KOPT-K1 (cell line): ENCODE data around the gene SECISBP2L.
A peak's percentile ranks its signal among the peaks of the same experiment; 100 is the strongest.

ENCODE experiments used
- H3K27ac ChIP-seq: fragments of 200-600 bp; sonication (generic); 2 replicates; pipeline ENCODE4 v1.5.1; 2016; ENCODE audit warnings: antibody characterized with exemption, mild to moderate bottlenecking, low read depth, low read length; ENCODE audit not compliant: poor library complexity, severe bottlenecking
- H3K36me3 ChIP-seq: fragments of 200-600 bp; sonication (generic); 2 replicates; pipeline ENCODE4 v1.5.1; 2017; ENCODE audit warnings: antibody characterized with exemption, mild to moderate bottlenecking, low read length, moderate library complexity; ENCODE audit not compliant: insufficient read depth
- H3K9me3 ChIP-seq: fragments of 200-600 bp; sonication (generic); 2 replicates; pipeline ENCODE4 v1.5.1; 2017; ENCODE audit warnings: antibody characterized with exemption, low read length, mild to moderate bottlenecking; ENCODE audit not compliant: insufficient read depth, poor library complexity, severe bottlenecking

Gene SECISBP2L

DNA sequence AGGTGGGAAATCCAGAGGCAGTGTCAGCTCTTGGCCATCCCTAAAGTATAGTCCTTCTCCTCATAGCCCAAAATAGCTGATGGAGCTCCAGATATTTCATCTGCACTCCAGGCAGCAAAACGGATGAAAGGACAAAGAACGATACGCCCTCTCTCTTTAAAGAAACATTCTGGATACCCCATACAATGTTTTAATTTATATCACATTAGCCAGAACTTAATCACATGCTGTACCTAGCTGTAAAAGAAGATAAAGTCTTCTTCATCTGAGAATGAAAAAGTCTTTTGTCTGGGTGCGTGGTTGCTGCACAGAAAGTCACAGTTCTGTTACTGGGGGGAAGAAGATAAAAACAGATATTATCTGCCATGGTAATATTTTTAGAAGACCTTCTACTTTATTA is 78.2 kb downstream of the SECISBP2L start:
- Histone ChIP-seq H3K27ac (no peak overlapping the region), H3K36me3 (no peaks in the 10 kb centered on the region), H3K9me3 (no peaks in the 10 kb centered on the region)

DNA sequence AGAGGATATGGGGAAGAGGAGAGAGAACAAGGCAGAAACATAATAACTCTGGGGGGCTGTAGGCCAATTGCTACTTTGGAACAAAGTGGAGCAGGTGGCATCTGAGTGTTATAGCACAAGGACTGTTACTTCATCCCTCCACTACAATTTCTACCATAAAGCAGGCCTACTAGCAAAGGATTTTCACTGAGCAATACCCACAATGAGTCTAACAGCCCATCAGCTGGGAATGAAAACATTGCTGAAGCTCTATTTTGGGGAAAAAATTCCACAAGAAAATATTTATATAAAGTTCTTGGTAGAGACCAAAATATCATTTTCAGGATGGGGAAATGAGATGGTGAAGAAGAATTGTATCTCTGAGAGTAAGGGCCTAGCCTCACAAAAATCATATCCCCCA is 78.9 kb downstream of the SECISBP2L start:
- Histone ChIP-seq H3K9me3 (no peaks in the 10 kb centered on the region), H3K27ac (peak overlapping the region; percentile 71), H3K36me3 (no peaks in the 10 kb centered on the region)

- Histone ChIP-seq H3K36me3 (no peaks in the 10 kb centered on the region), H3K9me3 (no peaks in the 10 kb centered on the region), H3K27ac (peak overlapping the region; percentile 71)
These were observed 79.5 kb downstream of the SECISBP2L start for GRCh38 chr15:48966595-48967301.

DNA sequence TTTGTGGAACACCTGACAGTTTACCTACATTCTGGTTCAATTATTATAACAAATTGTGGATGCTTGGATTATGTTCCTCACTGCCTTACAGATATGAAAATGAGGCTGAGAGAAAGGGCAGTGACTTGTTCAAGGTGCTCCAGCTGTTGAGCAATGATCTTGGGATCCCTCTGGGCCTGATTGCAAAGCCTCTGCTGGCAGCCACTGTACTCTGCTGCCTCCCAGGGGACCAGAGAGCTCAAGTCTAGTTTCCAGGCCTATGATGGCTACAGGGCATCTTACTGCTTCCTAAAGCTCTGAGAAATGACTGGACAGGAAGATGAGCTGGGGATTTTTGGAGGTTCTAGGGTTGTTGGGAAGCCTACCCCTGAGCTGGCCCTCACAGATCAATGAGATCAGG is 80.3 kb downstream of the SECISBP2L start:
- Histone ChIP-seq H3K27ac (peak overlapping the region; percentile 71), H3K36me3 (no peaks in the 10 kb centered on the region), H3K9me3 (no peaks in the 10 kb centered on the region)

DNA sequence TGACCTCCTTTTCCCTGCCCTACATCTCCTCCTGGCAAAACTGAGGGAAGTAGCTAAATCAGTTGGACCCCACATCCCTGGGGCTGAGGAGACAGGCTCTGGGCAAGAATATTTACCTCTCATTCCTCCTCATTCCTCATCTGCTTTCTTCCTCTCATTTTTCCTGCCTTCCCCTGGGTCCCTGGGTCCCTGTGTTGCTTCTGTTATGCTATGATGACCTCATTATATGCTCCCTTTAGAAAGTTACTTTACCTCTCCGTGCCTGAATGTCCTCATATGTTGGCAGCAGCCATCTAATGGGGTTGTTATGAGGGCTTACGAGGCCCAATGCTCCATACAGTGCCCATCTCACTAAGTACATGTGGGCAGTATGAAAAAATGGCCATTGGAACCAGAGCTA is 81.3 kb downstream of the SECISBP2L start:
- Histone ChIP-seq H3K27ac (no peak overlapping the region), H3K9me3 (no peaks in the 10 kb centered on the region)

GRCh38 chr15:48963524-48964113 is 82.6 kb downstream of the SECISBP2L start, which contains the start of gene SHC4:
SHC4 (minus strand) TSS chr15:48963919; CDS start chr15:48963015, 904 bp downstream.
- no peaks in the 10 kb centered on the region for H3K36me3 ChIP-seq
- no peak within 1 kb of the TSS for H3K27ac ChIP-seq
- H3K9me3 ChIP-seq: no peaks in the 10 kb centered on the region

More for the DNA sequence above, 81.3 kb downstream of the SECISBP2L start:
- no peaks in the 10 kb centered on the region for H3K36me3 ChIP-seq

GRCh38 chr15:48962662-48963523 is 83.4 kb downstream of the SECISBP2L start:
- H3K27ac ChIP-seq: no peak overlapping the region
- H3K36me3 ChIP-seq: no peaks in the 10 kb centered on the region
- H3K9me3 ChIP-seq: no peaks in the 10 kb centered on the region

- H3K27ac ChIP-seq: no peak overlapping the region
- H3K36me3 ChIP-seq: no peaks in the 10 kb centered on the region
- H3K9me3 ChIP-seq: no peaks in the 10 kb centered on the region
These were observed 90.3 kb downstream of the SECISBP2L start for GRCh38 chr15:48955967-48956366.

GRCh38 chr15:48955370-48955769 is 90.9 kb downstream of the SECISBP2L start:
- no peak overlapping the region for H3K27ac ChIP-seq
- no peaks in the 10 kb centered on the region for H3K36me3 ChIP-seq
- no peaks in the 10 kb centered on the region for H3K9me3 ChIP-seq

- Histone ChIP-seq H3K9me3 (no peaks in the 10 kb centered on the region), H3K27ac (no peak overlapping the region), H3K36me3 (no peaks in the 10 kb centered on the region)
These were observed 91.7 kb downstream of the SECISBP2L start for GRCh38 chr15:48954538-48954937.

DNA sequence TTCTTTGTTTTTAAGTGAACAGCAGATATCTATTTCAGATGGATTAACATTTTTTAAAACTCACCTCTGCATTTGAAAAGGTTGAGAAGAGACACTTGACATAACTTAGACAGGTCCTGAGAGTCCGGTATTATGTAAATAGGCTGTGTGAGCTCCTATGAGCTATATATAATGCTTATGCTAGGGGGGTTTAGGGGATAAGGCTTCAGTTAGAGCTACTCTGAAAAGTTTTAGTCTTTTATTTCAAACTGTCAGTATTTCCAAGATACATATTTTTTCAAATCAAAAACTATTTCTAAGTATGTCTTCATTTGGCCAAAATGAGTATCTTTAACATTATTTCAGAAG is 99.4 kb downstream of the SECISBP2L start:
- Histone ChIP-seq H3K27ac (no peak overlapping the region), H3K9me3 (no peaks in the 10 kb centered on the region), H3K36me3 (no peaks in the 10 kb centered on the region)

- Histone ChIP-seq H3K27ac (no peak overlapping the region), H3K9me3 (no peaks in the 10 kb centered on the region), H3K36me3 (no peaks in the 10 kb centered on the region)
These were observed 100.0 kb downstream of the SECISBP2L start for GRCh38 chr15:48946074-48946839.

DNA sequence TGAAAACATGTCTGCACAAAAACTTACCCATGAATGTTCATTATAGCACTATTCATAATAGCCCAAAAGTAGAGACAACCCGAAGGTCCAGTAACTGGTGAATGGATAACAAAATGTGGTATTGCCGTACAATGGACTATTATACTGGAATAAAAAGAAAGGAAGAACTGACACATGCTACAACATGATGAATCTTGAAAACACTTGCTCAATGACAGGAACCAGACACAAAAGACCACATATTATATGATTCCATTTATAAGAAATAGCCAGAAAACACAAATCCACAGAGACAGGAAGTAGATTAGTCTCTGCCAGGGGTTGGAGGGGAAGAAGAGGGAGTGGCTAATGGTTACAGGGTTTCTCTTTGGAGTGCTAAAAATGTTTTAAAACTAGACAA is 100.9 kb downstream of the SECISBP2L start:
- H3K36me3 ChIP-seq: no peaks in the 10 kb centered on the region
- H3K9me3 ChIP-seq: no peaks in the 10 kb centered on the region
- no peak overlapping the region for H3K27ac ChIP-seq

- no peaks in the 10 kb centered on the region for H3K36me3 ChIP-seq
These were observed 104.3 kb downstream of the SECISBP2L start for GRCh38 chr15:48941904-48942303.

GRCh38 chr15:48940508-48940907 is 105.7 kb downstream of the SECISBP2L start:
- Histone ChIP-seq H3K36me3 (no peaks in the 10 kb centered on the region), H3K27ac (no peak overlapping the region), H3K9me3 (no peaks in the 10 kb centered on the region)

More at GRCh38 chr15:48941904-48942303, 104.3 kb downstream of the SECISBP2L start:
- H3K27ac ChIP-seq: no peak overlapping the region
- no peaks in the 10 kb centered on the region for H3K9me3 ChIP-seq
